Upper lobe of left lung (tissue), 6 donors: ENCODE results near the gene SYK. TPM values are rescaled to one million over a fixed set of nuclear protein-coding genes. Genes with fewer than 3 reads are reported as not detected.

Source experiments
- ATAC-seq, 2 donors: fragments of 200-7000 bp; cut with Tn5 transposase; one replicate each; pipeline ENCODE4 v1.9.1; 2022; ENCODE audit warnings: mild to moderate bottlenecking in 2 of 2, moderate library complexity in 2 of 2; ENCODE audit not compliant: low FRiP score in 2 of 2
- DNase-seq, 2 donors: peaks; one replicate each; pipeline ENCODE4 v3.0.0-alpha.2; 2019 to 2020
- H3K27ac ChIP-seq, 4 donors: fragments of 200-600 bp; sonication (generic); one replicate each; pipeline ENCODE4 v1.5.1; 2016 to 2019
- H3K27me3 ChIP-seq, 4 donors: fragments of 200-600 bp; sonication (generic); one replicate each; pipeline ENCODE4 v1.5.1; 2017 to 2019
- H3K36me3 ChIP-seq, 4 donors: fragments of 200-600 bp; sonication (generic); one replicate each; pipeline ENCODE4 v1.5.1; 2016 to 2019
- H3K4me1 ChIP-seq, 4 donors: fragments of 200-600 bp; sonication (generic); one replicate each; pipeline ENCODE4 v1.5.1; 2018 to 2019
- H3K4me3 ChIP-seq, 4 donors: fragments of 200-600 bp; sonication (generic); one replicate each; pipeline ENCODE4 v1.5.1; 2017 to 2019; ENCODE audit warnings: mild to moderate bottlenecking in 2 of 4, moderate library complexity in 1 of 4
- H3K9me3 ChIP-seq, 4 donors: fragments of 200-600 bp; sonication (generic); one replicate each; pipeline ENCODE4 v1.5.1; 2018 to 2019
- CTCF ChIP-seq, 6 experiments: fragments of 450-650 bp in 4 of 6; fragments of 200-600 bp in 2 of 6; sonication (generic) in 2 of 6; IDR thresholded peaks; one replicate each; pipeline ENCODE4 v1.5.1; 2016 to 2019; ENCODE audit warnings: antibody characterized with exemption in 6 of 6
- EP300 ChIP-seq, 4 donors: sonication (generic); formaldehyde crosslinking; IDR thresholded peaks; one replicate each; pipeline ENCODE4 v1.5.1; 2017; ENCODE audit warnings: antibody characterized with exemption in 4 of 4, control low read depth in 2 of 4
- POLR2A ChIP-seq, 4 donors: fragments of 450-650 bp; IDR thresholded peaks; one replicate each; pipeline ENCODE4 v1.5.1; 2016 to 2017; ENCODE audit warnings: antibody characterized with exemption in 4 of 4, mild to moderate bottlenecking in 2 of 4
- POLR2AphosphoS5 ChIP-seq, 2 donors: sonication (generic); formaldehyde crosslinking; IDR thresholded peaks; one replicate each; pipeline ENCODE4 v1.5.1; 2017; ENCODE audit warnings: antibody characterized with exemption in 2 of 2
- WGBS, 2 donors: methylation state at CpG; one replicate each; pipeline ENCODE4 v1.1.5; 2017 to 2018; 5-methylcytosine and 5-hydroxymethylcytosine counted together
- total RNA-seq, 6 donors: library from RNA; depleted of rRNA in 4 of 6; stranded (reverse); fragments of >200 nt in 4 of 6; gene quantifications; one replicate each; pipeline versions ENCODE4 v1.1.0 to v1.2.1, GENCODE V29; 2016 to 2021
- donor health status: DM: no; HTN: no; CAD: no; lungs with moderate emphysema.
- donor health status: DM: no; HTN: yes; CAD: no; lungs with severe emphysema.

The SYK gene
- total RNA-seq, 6 donors from 2014 or later, result 35.3 to 91.6 (median 47.6) TPM

- 36 to 55% methylated on average over 8 of the region's 8 CpGs for WGBS, 2 donors
- Histone ChIP-seq H3K9me3 (no peaks in the 10 kb centered on the region), H3K4me3 (no peak overlapping the region), H3K27ac (peak overlapping the region in 2 of 4 donors; percentile 37 to 49), H3K36me3 (no peaks in the 10 kb centered on the region), H3K4me1 (no peaks in the 10 kb centered on the region), H3K27me3 (no peaks in the 10 kb centered on the region)
- ATAC-seq (peak; percentile 58 to 73), DNase-seq (peak in 1 of 2 donors; percentile 57)
- TF ChIP-seq POLR2A (IDR thresholded peaks at IDR 0.05) (no peak), EP300 (IDR thresholded peaks at IDR 0.05) (no peak), CTCF (IDR thresholded peaks at IDR 0.05) (no peak), POLR2AphosphoS5 (IDR thresholded peaks at IDR 0.05) (no peak)
Observed at GRCh38 chr9:90827181-90827871, 25.7 kb downstream of the SYK start.

- H3K27ac ChIP-seq, result no peak overlapping the region
- 90 to 100% methylated on average over 2 to 5 of the region's 5 CpGs for WGBS, 2 donors
- ATAC-seq, result no peak
- no peaks in the 10 kb centered on the region for H3K9me3 ChIP-seq
- no peak overlapping the region for H3K4me3 ChIP-seq
- peaks cover 0 to 4% (median under 1%) of the 10 kb centered on the region in 4 donors for H3K4me1 ChIP-seq
- TF ChIP-seq POLR2A (IDR thresholded peaks at IDR 0.05), result no peak
- no peak for TF ChIP-seq POLR2AphosphoS5 (IDR thresholded peaks at IDR 0.05)
- TF ChIP-seq CTCF (IDR thresholded peaks at IDR 0.05), result no peak
- no peak for TF ChIP-seq EP300 (IDR thresholded peaks at IDR 0.05)
- peak in 1 of 2 donors; percentile 12 for DNase-seq
- H3K36me3 ChIP-seq, result no peaks in the 10 kb centered on the region
- no peaks in the 10 kb centered on the region for H3K27me3 ChIP-seq
Observed at GRCh38 chr9:90830051-90830450, 28.4 kb downstream of the SYK start.

GRCh38 chr9:90830977-90831376 lies 29.4 kb downstream of the SYK start:
- DNase-seq (peak in 1 of 2 donors; percentile 9), ATAC-seq (no peak)
- peaks cover 0 to 9% (median 4%) of the 10 kb centered on the region in 4 donors for H3K4me1 ChIP-seq
- no peaks in the 10 kb centered on the region for H3K9me3 ChIP-seq
- 60 to 74% methylated on average over 3 of the region's 3 CpGs for WGBS, 2 donors
- no peaks in the 10 kb centered on the region for H3K36me3 ChIP-seq
- no peak for TF ChIP-seq CTCF (IDR thresholded peaks at IDR 0.05)
- TF ChIP-seq POLR2AphosphoS5 (IDR thresholded peaks at IDR 0.05), result no peak
- no peak for TF ChIP-seq POLR2A (IDR thresholded peaks at IDR 0.05)
- TF ChIP-seq EP300 (IDR thresholded peaks at IDR 0.05), result no peak
- H3K4me3 ChIP-seq, result no peak overlapping the region
- H3K27ac ChIP-seq, result no peak overlapping the region
- no peaks in the 10 kb centered on the region for H3K27me3 ChIP-seq

- TF ChIP-seq POLR2A (IDR thresholded peaks at IDR 0.05) (no peak), CTCF (IDR thresholded peaks at IDR 0.05) (no peak), EP300 (IDR thresholded peaks at IDR 0.05) (no peak), POLR2AphosphoS5 (IDR thresholded peaks at IDR 0.05) (no peak)
- no peaks in the 10 kb centered on the region for H3K36me3 ChIP-seq
- H3K9me3 ChIP-seq, result no peaks in the 10 kb centered on the region
- DNase-seq (no peak), ATAC-seq (no peak)
- peaks cover 0 to 9% (median 4%) of the 10 kb centered on the region in 4 donors for H3K4me1 ChIP-seq
- no peaks in the 10 kb centered on the region for H3K27me3 ChIP-seq
- no peak overlapping the region for H3K27ac ChIP-seq
- 83 to 89% methylated on average over 3 of the region's 3 CpGs for WGBS, 2 donors
- H3K4me3 ChIP-seq, result no peak overlapping the region
Observed at GRCh38 chr9:90832261-90832660, 30.6 kb downstream of the SYK start.
